Measurements from ENCODE around the gene TEAD1.
A peak's percentile ranks its signal among the peaks of the same experiment; 100 is the strongest.

DNA sequence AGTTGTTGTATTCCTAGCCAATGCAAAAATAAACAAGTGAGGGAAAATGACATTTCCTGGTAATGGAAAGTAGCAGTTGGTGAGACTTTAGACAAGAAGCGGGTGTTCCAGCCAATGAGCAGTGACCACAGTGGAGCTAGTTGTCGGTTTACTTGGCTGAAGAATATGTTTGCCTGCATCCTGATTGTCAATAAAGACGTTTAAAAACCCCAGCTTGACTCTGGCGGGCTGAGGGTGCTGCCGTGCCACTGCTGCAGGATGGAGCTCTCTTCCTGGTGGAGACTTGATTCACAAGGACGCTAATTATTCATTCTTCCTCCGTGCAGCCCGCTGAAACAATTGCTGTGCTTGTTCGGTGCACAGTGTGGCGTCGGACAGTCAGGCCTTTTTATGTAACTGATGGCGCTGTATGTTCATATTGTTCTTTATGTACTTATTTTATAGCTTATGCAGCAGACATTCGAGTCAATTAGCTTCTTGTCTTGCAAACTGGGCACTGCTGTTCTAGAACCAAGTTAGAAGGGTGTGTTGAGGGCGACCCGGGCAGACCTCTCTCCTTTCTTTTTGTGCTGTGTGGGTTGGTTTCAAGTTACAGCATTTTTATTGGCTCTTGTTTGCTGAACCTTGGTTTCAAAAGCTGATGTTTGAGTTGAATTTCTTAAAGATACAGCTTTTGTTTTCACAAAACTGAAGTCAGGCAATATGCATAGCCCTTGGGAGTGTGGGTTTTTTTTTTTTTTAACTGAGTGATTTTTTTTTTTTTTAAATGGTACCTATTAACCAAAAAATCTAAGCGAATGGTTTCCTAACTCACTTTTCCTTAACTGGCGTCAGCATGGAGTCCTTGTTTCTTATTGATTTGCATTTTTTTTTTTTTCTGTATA, 153.9 kb downstream of the TEAD1 start:
- TF ChIP-seq CTCF (IDR thresholded peaks at IDR 0.05), result no peak
- peak in 1 of 2 donors; percentile 20 for TF ChIP-seq POLR2A (IDR thresholded peaks at IDR 0.05)
